ENCODE results near the gene EVA1A.

- TF ChIP-seq CTCF (IDR thresholded peaks at IDR 0.05) (no peak), POLR2A (IDR thresholded peaks at IDR 0.05; ENCODE audit: low read depth) (no peak), EP300 (IDR thresholded peaks at IDR 0.05) (no peak), POLR2AphosphoS5 (IDR thresholded peaks at IDR 0.05) (no peak)
Measured at GRCh38 chr2:75604484-75604883, 43.7 kb upstream of the EVA1A start.
